IMR-90 (cell line): ENCODE data around the gene MECR.

Source experiments
- FOS ChIP-seq: fragments of 150-350 bp; IDR thresholded peaks from 2 replicates; pipeline ENCODE4 v1.6.1; 2016; ENCODE audit warnings: low read depth, low read length
- MAFK ChIP-seq: IDR thresholded peaks from 2 replicates; pipeline ENCODE4 v1.6.1; 2012; ENCODE audit warnings: low read depth, low read length, improper control_type of control experiment
- NFE2L2 ChIP-seq: fragments of 150-350 bp; IDR thresholded peaks from 2 replicates; pipeline ENCODE4 v1.6.1; 2016; ENCODE audit warnings: low read depth, mild to moderate bottlenecking, low read length
- POLR2A ChIP-seq: IDR thresholded peaks from 2 replicates; pipeline ENCODE4 v1.6.1; 2012; ENCODE audit warnings: mild to moderate bottlenecking, low read depth, low read length
- RAD21 ChIP-seq: IDR thresholded peaks from 2 replicates; pipeline ENCODE4 v1.6.1; 2012; ENCODE audit warnings: low read length, improper control_type of control experiment
- RCOR1 ChIP-seq: IDR thresholded peaks from 2 replicates; pipeline ENCODE4 v1.6.1; 2012; ENCODE audit warnings: mild to moderate bottlenecking, low read length, improper control_type of control experiment; ENCODE audit not compliant: insufficient replicate concordance
- RFX5 ChIP-seq: IDR thresholded peaks from 2 replicates; pipeline ENCODE4 v1.8.0; 2012; ENCODE audit warnings: low read depth, mild to moderate bottlenecking, low read length, moderate library complexity
- SMC3 ChIP-seq: fragments of 150-350 bp; IDR thresholded peaks from 2 replicates; pipeline ENCODE4 v1.6.1; 2016; ENCODE audit warnings: low read depth, mild to moderate bottlenecking, antibody characterized with exemption, low read length, moderate library complexity
- USF2 ChIP-seq: fragments of 150-350 bp; IDR thresholded peaks from 2 replicates; pipeline ENCODE4 v1.6.1; 2017; ENCODE audit warnings: mild to moderate bottlenecking, antibody characterized with exemption, low read length, low read depth
- TF ChIP-seq, protein P1 (sequence below): conservative IDR thresholded peaks from 2 replicates; pipeline ENCODE4 v1.5.1; 2012; ENCODE audit warnings: mild to moderate bottlenecking, low read depth, low read length, improper control_type of control experiment

DNA sequence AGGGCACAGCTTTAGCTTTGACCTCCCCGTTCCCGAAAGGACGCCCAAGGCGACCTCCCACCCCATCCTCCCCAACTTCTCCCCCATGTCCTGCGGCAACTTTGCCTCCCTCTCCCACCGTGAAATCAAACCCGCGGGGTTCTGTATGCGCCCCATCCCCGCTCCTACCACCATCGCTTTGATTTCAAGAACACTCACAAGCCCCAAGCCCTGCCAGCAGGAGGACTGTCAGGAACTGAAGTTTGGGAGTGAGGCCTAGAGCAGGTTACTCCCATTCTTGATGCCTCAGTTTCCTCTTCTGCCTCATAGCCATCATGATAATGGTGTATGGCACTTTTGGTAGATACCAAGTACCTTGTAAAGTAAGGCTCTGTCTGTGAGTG is 7.9 kb upstream of the MECR start:
- TF ChIP-seq, protein P1, sequence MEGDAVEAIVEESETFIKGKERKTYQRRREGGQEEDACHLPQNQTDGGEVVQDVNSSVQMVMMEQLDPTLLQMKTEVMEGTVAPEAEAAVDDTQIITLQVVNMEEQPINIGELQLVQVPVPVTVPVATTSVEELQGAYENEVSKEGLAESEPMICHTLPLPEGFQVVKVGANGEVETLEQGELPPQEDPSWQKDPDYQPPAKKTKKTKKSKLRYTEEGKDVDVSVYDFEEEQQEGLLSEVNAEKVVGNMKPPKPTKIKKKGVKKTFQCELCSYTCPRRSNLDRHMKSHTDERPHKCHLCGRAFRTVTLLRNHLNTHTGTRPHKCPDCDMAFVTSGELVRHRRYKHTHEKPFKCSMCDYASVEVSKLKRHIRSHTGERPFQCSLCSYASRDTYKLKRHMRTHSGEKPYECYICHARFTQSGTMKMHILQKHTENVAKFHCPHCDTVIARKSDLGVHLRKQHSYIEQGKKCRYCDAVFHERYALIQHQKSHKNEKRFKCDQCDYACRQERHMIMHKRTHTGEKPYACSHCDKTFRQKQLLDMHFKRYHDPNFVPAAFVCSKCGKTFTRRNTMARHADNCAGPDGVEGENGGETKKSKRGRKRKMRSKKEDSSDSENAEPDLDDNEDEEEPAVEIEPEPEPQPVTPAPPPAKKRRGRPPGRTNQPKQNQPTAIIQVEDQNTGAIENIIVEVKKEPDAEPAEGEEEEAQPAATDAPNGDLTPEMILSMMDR = no peak
- TF ChIP-seq POLR2A = no peak
- TF ChIP-seq NFE2L2 = no peak
- TF ChIP-seq RCOR1 = no peak
- no peak for TF ChIP-seq RFX5
- no peak for TF ChIP-seq USF2
- no peak for TF ChIP-seq RAD21
- no peak for TF ChIP-seq FOS
- TF ChIP-seq MAFK = no peak
- TF ChIP-seq SMC3 = no peak
